Measurements from ENCODE around the gene UPK3B.
"Not testable (repeated sequence)": the region's sequence is repeated elsewhere in the genome, so short reads cannot be mapped to it uniquely, and the experiment has no call there.

DNA sequence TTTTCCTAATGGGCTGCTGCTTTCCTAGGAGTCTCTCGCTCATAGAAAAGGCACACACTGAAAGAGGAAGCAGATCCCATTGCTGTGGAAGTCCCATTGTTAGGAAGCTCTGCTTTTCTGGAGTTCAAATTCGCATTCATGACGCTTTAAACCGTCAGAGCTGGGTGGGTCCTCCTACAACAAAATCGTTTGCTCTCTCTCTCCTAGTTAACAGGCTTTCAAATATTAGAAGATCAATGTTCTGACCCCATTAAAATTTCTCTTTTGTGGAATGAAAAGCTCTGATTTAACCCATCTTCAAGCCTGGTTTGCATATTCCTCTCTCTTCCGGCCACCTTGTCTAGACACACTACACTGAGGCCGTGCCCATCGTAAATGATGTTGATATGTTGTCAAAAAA, 32.8 kb downstream of the UPK3B start, which contains the start of gene SPDYE16:
- TF ChIP-seq, protein P1, sequence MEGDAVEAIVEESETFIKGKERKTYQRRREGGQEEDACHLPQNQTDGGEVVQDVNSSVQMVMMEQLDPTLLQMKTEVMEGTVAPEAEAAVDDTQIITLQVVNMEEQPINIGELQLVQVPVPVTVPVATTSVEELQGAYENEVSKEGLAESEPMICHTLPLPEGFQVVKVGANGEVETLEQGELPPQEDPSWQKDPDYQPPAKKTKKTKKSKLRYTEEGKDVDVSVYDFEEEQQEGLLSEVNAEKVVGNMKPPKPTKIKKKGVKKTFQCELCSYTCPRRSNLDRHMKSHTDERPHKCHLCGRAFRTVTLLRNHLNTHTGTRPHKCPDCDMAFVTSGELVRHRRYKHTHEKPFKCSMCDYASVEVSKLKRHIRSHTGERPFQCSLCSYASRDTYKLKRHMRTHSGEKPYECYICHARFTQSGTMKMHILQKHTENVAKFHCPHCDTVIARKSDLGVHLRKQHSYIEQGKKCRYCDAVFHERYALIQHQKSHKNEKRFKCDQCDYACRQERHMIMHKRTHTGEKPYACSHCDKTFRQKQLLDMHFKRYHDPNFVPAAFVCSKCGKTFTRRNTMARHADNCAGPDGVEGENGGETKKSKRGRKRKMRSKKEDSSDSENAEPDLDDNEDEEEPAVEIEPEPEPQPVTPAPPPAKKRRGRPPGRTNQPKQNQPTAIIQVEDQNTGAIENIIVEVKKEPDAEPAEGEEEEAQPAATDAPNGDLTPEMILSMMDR (conservative IDR thresholded peaks at IDR 0.05; ENCODE audit: low read depth, low read length) = not testable (repeated sequence)
- not testable (repeated sequence) for TF ChIP-seq EZH2 (IDR thresholded peaks at IDR 0.05; ENCODE audit: low read length, unreplicated experiment)
